Measurements from ENCODE around the gene CYFIP1.

The CYFIP1 gene

DNA sequence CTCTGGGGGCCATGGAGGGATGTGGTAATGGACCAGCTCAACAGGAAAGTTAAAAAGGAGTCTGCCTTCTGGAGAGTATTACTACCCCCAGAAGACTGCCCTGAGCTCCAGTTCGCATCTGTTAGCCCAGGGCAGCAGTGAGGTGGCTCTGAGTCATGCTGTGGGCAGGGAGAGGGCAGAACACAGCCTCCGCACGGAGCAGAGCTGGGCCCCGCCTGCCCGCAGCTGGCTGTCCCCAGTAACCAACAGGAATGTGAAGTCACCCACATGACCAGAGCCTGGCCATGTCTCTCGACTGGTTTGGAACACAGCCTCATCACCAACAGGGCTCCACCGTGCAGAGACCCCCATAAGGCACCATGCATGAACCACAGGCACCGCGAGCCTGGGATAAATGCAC is 62.1 kb downstream of the CYFIP1 start:
- peak; percentile 49 for DNase-seq (ENCODE audit: low spot score)

DNA sequence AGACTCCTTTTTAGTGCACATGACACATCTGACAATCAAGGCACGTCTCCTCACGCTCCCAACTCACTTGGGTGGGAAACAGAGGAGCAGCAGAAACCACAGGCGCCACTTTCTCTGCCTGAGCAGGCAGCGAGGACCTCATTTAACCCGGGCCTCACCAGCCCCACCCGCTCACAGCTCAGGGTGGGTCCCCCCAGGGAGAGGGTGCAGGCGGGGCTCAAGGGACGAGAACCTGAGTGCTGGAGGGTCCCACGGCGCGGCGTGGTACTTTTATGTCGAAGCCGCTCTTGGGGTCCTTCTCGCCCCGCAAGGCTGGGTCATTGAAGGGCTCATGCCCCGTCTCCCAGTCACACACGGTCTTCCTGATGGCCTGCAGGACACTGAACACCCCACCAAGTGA is 62.6 kb downstream of the CYFIP1 start:
- no peak for DNase-seq (ENCODE audit: low spot score)

- DNase-seq (ENCODE audit: low spot score) = no peak
These were observed 63.4 kb downstream of the CYFIP1 start for GRCh38 chr15:22916606-22917350.

DNA sequence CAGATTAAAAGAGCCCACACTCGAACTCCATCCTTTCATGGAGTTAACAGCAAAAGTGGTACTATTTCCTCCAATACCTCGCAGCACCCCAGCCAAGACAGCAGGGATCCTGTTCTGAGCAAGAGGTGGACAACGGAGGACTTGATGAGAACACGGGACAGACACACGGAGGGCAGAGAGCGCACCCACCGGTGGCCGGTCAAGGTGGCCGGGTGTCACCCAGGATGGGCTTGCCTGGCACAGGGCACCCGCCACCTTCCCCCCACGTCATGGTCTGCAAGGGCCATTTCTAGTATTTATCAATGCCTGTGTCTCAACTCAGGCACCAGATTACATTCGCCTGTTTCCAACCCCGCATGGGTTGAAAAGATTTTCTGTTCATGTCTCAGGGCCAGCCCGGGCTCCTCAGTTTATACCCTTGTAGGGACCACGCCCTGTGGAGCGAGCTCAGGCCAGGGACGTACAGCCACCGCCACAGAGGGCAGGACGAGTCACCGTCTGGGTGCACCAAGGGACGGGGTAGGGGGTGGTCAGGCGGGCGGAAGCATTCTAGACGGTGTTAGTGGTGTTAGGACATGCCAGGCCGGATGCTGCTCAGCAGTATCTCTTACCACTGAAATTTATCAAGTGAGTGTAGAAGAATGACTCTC is 64.2 kb downstream of the CYFIP1 start:
- no peak for DNase-seq (ENCODE audit: low spot score)

- DNase-seq (ENCODE audit: low spot score) = no peak
These were observed 66.4 kb downstream of the CYFIP1 start for GRCh38 chr15:22913646-22914380.

DNA sequence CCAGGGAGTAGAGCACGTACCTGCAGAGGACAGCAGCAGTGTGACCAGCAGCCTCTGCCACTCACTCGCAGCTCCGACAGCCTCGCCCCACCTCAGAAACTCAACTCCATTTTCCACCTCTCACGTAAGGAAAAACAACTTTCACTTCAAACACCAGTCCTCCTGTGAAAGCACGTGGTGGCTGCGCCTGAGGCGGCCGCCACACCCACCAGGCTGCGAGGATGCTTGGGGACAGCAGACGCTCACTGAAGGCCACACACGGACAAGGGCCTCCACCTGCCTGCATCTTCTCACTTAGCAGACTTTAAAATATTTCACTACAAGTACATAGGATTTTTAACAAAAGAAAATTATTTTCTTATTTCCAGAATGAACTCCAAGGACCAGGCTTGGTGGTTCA is 67.9 kb downstream of the CYFIP1 start:
- no peak for DNase-seq (ENCODE audit: low spot score)

- no peak for DNase-seq (ENCODE audit: low spot score)
These were observed 68.9 kb downstream of the CYFIP1 start for GRCh38 chr15:22911306-22911705.

- DNase-seq (ENCODE audit: low spot score) = no peak
These were observed 71.3 kb downstream of the CYFIP1 start for GRCh38 chr15:22908830-22909229.

GRCh38 chr15:22907161-22907950 is 72.8 kb downstream of the CYFIP1 start:
- DNase-seq (ENCODE audit: low spot score) = no peak

- DNase-seq (ENCODE audit: low spot score) = no peak
These were observed 75.4 kb downstream of the CYFIP1 start for GRCh38 chr15:22904736-22905135.

DNA sequence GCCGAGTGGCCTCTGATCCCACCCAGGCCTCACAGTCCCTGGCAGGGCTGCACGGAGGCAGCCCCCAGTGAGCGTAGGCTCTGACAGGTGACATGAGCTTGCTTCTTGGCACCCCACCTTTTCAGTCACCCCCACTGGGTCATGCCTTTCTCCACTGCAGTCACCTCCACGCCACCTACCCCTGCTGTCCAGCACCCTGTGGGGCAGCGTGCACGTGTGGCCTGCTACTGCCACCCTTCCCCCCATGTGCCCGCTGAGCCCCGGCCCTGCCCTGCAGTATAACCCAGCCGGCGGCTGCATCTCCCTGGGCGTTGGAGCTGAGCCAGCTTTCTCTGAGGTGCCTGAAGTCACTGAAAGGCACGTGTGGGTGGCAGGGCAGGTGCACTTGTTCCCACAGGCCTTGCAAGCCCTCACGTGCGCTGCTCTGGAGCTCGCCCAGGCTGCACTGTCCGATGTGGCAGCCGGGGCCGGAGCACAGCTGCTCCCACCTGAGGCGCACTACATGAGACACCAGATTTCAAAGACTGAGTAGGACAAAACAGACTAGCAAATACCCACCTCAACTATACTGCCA is 76.1 kb downstream of the CYFIP1 start:
- no peak for DNase-seq (ENCODE audit: low spot score)

GRCh38 chr15:22903427-22903826 is 76.7 kb downstream of the CYFIP1 start:
- DNase-seq (ENCODE audit: low spot score) = no peak

GRCh38 chr15:22902981-22903380 is 77.2 kb downstream of the CYFIP1 start:
- DNase-seq (ENCODE audit: low spot score) = no peak

GRCh38 chr15:22902578-22902977 is 77.6 kb downstream of the CYFIP1 start:
- DNase-seq (ENCODE audit: low spot score) = no peak

- no peak for DNase-seq (ENCODE audit: low spot score)
These were observed 78.1 kb downstream of the CYFIP1 start for GRCh38 chr15:22902046-22902445.

- no peak for DNase-seq (ENCODE audit: low spot score)
These were observed 84.5 kb downstream of the CYFIP1 start for GRCh38 chr15:22895465-22896190.

GRCh38 chr15:22893881-22894280 is 86.3 kb downstream of the CYFIP1 start:
- no peak for DNase-seq (ENCODE audit: low spot score)

DNA sequence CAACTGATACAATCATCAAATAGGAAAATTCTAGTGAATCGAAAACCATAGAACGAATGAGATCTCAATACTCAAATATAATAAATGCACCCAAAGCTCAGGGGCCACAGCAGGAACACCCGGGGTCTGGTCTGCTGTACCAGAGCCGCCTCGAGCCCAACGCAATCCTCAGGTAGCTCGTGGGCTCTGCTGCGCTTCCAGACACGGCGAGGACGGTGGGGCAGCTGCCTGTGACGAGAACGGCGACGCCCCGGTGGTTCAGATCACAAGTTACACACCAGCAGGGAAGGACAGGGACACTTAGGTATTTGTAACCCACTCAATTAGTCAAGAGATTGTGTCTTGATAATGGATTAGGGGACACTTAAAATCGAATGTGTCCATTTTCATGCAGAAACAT is 87.1 kb downstream of the CYFIP1 start:
- no peak for DNase-seq (ENCODE audit: low spot score)

DNA sequence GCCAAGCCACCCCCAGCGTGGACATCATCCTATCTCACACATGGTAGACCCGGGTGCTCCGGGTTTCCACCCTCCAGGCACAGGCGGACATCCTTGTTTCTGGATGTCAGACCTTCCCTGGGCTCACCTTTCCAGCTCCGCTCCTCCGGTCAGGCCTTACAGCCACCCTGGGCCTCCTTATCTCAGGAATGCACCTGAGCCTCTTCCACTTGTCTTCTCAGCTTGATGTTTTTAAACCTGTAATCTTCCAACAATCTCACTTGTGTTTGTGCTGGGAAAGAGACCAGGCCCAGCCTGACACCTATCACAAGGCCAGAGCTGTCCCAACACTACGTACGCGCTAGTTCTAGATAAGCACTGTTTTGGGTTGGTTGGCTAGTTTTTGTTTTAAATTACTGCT is 87.8 kb downstream of the CYFIP1 start:
- no peak for DNase-seq (ENCODE audit: low spot score)

DNA sequence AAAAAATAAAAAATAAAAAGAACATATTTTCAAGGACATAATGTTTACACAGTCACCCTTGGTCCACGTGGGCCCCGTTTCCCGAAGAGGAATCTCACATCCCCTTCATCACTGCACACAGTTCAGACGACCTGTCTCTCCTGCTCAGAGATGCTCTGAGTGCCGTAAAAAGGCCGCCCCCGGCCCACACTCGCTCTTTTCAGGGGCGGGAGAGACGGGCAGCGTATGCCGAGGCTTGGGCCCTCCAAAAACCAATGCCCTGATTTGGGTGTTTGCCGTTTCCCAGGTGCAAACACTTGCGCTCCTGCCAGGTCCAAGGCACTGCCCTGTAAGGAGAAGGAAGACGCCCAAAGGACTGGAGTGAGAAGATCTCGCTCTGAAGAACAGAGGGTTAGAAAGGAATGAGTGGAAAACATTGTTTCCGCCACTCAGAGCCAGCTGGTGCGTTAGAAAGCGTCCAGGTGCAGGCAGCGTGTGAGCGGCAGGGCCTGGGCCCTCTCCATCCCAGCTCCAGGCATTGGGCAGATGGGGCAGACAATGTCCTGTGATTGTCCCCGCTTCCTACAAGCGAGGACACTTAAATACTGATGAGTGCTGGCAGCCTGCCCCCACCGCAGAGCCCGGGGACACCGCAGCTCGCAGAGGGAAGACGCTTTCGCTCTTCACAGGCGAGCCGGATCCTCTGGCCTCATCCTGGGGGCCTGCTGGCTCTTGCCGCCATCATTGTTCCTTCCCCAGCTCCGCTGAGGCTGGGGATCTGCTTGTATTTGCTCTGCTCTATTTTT is 88.5 kb downstream of the CYFIP1 start:
- DNase-seq (ENCODE audit: low spot score) = no peak

Measured in AG20443 (cell line).